ENCODE measurements around the gene PAPSS2.

Gene PAPSS2

DNA sequence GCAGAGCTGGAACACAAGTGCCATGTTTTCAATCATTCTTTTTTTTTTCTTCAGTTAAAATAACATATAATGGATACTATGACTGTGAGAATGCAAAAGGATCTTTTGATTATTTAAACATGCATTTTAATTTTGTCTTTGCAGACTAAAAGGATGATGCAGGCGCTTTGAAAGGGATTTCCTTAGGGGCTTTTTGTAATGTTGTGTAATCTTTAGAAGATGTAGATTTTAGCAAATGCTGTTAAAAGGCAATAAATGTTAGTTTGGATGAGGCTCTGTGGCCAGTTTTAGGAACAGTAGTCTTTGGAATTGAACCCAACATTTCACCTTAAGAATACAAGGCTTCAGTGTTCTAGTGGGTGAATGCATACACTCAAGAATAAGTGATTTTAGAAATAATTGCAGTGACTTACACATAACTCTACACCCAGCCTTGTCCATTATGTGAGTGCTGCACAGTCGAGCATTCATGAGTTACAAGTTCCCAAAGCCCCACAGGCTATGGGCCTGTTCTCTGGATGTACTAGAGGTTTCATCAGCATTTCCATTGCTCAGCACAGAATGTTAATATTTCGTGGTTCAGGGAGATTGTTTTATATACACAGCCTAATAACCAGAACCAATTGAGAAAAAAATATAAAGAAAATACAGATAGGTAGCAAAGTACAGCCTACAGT lies 11.6 kb downstream of the PAPSS2 start:
- no peak for DNase-seq (ENCODE audit: low spot score)

DNA sequence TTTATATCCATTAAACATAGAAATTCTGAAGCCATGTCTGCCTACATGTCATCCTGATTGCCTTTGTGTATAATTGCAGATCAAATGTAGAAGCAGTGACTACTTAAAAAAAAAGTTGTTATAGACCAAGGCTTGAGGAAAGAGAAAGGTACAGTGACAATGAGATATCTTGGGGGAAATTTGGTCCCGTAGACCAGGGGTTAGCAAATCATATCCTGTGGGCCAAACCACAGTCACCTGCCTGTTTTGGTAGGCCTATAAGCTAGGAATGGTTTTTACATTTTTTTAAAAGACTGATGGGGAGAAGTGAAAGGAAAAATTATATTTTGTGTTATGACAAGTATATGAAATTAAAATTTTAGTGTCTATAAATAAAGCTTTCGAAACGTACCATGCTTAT lies 12.9 kb downstream of the PAPSS2 start:
- no peak for DNase-seq (ENCODE audit: low spot score)

DNA sequence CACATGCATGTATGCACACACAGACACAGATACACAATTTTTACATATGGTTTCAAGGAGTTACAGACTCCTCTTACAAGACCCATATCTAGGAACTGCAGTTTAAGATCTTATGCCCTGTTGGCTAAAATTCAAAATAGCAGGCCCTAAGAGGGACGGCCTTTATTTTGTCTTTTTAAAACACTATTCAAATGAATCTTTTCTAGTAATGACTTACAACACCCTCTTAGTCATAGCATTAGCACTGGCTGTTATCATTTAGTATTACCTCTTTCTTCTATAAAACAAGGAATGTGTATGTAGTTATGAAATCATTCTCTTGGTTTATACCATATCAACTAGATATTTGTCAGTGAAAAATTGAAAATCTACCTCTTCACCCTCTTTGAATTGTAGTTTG lies 15.3 kb downstream of the PAPSS2 start:
- DNase-seq (ENCODE audit: low spot score) = no peak

DNA sequence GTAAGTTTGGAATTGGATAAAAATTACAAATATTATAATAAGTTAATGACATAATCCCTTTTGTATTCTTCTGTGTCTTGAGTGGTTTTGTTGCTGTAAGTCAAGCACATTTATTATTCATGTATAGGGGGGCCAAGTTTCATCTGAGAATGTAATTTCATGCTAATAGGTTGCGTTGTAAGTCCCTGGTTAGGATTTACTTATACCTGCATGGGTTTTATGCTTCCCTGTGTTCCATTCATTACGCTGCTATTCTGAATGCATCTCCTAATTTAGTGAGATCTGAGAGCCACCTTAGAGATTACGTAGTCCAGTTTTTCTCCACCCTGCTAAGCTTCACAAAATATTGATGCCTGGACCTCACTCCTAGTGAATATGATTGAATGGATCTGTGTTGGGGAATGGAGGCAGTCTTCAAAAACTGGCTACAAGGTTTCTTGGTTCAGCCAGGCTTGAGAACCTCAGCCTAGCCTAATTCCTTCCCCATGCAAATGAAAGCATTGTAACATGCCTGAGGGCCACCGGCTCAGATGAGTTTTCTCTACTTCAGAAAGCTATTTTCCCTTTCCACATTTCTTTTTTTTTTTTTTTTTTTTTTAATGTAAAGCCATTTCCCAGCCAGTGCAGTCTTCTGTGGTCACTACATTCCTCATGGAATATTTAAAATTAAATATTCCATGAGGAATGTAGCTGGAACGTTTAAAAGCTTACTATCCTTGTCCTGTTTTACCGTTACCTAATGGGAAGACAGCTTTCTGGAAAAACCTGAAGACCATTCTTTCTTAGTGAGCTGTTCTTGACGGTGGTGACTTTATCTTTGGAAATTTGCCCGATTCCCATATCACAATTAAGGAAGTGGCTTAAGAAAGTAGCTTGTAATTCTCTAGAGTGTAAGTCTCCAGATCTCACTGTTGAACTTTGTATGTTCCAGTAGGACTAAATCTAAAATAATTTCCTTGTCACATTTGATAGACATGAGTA lies 16.0 kb downstream of the PAPSS2 start:
- DNase-seq (ENCODE audit: low spot score) = no peak

DNA sequence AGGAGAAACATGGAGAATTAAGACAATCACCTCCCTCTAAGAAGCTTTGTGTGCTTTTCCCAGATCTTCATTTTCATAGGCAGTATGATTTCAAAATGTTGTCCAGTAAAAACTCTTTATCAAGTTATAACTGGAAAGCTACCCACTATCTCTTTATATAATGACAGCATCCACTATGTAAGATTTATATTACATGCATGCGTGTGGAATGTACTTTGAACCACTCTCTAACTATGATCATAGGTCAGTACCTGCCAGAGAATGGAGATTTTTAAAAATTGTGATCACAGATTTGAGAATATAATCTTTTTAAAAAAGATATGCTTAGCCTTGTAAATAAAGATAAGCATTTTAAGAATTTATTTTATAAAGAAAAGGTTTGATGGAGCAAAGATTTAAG lies 17.9 kb downstream of the PAPSS2 start:
- DNase-seq (ENCODE audit: low spot score) = no peak

DNA sequence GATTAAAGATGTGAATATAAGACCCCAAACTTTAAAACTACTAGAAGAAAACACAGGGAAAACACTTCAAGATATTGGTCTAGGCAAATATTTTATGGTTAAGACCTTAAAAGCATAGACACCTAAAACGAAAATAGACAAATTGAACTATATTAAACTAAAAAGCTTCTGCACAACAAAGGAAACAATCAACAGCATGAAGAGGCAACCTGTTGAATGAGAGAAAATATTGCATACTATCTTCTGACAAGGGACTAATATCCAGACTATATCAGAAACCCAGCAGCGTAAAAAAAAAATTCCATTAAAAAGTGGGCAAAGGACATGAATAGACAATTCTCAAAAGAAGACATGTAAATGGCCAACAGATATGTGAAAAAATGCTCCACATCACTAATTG lies 18.6 kb downstream of the PAPSS2 start:
- DNase-seq (ENCODE audit: low spot score) = no peak

DNA sequence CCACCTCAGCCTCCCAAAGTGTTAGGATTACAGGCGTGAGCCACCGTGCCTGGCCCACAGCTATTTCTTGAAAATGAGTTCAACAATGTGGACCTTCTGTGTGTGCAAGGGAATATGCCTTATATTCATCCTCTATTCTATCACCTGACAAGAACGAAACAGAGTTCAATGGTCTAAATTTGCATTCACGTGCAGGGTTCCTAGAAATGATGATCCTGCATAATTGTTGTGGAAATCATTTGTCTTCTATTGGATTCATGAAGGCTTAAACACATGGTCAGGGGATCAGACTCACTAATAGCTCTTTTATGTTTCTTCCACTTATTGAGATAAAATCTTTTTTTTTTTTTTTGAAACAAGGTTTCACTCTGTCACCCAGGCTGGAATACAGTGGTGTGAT lies 23.7 kb downstream of the PAPSS2 start:
- no peak for DNase-seq (ENCODE audit: low spot score)

DNA sequence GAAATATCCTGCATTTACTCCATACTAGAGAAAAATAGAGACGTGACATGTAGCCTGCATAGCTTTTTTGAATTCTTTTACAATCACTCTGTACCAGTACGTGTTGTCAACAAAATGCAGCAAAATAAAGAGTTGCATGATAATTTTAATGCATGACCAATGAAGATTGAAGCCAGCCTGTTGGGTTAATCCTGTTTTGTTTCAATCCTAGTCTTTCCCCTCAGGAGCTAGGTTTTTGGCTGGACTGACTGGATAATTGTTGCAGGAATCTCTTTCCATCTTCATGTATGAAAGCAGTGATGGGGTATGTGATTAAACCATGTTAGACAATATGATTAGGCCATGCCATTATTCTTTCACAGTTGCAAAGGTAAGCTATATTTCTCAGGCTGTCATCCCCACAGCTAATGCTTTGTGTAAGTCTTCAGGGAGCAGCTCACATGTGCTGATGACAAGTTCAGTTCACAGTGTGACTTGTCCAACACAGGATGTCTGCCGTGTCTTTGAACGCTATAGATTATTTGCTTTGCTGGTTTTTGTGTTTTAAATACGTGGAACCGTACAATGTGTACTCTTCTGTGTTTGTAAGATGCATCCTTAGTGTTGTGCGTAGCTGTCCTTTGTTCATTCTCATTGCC lies 24.4 kb downstream of the PAPSS2 start:
- no peak for DNase-seq (ENCODE audit: low spot score)

DNA sequence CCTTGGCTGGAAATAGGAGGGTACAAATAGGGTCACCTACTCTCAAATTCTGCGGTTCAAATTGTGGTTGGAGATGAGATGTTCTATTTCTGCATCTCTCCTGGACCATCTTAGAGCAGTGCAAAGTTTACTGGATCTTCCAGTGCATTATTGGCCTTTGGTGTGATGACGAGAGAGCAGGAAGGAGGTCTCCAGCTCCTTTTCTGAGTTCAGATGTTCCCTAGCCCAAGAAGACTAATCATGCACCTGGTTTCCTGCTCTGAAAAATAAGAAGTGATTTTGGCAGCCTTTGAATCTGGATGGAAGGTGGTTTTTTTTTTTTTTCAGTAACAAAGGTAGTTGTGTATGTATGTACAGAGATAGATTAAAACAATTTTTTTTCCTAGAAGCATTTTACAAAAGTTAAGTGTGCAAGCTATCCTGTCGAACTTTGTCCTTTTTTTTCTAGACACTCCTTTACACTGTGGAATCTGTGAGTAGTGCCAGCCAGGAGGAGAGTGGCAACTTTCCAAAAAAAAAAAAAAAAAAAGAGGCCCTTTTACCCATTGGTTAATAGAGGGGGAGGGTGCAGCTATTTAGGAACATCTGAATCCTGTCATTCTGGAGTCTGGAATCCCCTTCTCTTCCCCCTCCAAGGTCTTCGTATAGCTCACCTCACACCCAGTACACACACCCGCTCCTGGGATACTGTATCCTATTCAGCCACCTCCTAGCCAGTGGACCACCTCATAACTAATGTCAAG lies 26.3 kb downstream of the PAPSS2 start:
- no peak for DNase-seq (ENCODE audit: low spot score)

DNA sequence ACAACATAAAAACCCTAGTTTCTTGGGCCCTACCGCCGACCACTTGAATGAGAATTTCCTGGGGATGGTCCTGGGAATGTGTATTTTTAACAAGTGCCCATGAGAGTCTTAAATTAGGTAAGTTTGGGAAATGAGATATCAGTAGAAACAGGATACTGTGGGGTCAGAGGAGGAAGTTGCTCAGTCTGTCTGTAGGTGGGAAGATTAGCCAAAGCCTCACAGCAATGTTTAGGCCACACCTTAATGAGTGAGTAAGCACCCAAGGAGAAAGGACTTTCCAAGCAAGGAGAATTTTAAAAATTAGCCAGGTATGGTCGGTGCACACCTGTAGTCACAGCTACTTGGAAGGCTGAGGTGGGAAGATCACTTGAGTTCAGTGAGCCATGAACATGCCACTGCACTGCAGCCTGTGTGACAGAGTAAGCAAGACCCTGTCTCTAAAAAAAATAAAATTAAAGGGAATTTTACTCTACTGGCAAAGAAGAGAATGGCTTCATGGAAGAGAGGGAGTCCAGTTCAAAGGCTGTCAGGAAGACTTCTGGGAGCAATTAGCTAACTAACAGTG lies 31.9 kb downstream of the PAPSS2 start:
- no peak for DNase-seq (ENCODE audit: low spot score)

DNA sequence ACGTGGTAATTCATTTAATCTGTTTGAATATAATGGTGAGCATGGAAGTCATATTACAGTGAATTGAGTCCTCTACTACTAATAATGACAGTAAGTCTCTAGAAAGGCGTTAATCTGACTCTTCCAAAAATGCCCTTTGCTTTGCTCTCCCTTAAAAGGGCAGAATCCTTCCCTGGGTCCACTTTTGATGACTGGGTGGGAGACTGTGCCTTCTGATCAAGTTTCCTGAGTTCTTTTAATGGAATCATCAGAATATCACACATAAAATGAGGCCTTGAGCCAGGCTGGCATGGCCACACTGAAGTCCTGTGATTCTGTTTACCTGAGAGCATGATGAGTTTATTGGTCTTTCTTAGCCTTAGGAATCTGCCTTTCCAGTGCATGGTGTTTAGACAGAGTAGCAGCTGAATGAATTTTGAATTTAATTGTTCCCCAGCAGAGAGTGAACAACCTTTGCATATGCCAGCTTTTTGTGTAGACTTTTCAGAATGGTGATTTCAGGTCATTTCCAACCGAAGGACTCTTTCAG lies 33.3 kb downstream of the PAPSS2 start:
- no peak for DNase-seq (ENCODE audit: low spot score)

DNA sequence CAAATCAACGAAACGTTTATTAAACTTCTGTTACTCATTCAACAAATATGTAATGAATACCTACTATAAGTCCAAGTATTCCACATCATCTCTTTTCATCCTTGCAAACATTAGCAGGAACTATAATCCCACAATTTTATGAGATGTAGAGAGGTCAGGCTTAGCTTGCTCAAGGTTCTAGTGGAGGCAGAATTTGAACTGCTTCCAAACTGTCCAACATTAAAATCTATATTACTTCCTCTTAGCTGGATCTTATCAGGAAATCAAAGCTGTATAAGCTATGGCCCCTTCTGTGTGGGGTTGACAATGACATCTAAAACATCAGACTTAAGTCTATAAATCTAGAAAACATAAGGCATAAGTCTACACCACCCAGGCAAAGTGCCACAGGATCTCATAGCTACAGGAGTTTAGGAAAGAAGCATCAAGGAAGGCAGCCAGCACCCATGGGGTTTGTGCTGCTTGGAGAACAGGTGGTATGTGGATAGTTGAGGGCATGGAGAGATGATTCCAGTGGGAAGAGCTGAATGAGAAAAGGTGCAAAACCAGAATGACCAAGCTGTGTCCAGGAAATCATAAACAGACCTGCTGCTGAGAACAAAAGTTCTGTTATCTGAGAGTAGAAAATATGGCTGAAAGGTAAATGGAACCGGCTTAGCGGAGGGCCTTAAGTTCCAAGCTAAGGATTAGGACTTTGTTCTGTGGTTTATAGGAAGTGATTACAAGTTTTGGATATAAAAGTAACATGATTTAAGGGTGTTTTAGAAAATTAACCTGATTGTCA lies 34.5 kb downstream of the PAPSS2 start:
- no peak for DNase-seq (ENCODE audit: low spot score)

DNA sequence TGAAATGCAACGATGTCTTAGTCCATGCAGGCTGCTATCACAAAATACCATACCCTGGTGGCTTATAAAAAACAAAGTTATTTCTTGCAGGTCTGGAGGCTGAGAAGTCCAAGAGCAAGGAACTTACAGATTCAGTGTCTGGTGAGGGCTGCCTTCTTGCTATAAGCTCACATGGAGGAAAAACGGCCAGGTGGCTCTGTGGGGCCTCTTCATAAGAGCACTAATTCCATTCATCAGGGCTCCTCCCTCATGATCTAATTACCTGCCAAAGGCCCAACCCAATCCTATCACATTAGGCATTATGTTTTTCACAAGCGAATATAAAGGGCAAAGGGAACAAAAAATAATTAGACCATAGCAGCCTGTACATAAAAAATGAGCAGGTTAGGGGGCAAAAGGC lies 35.4 kb downstream of the PAPSS2 start:
- DNase-seq (ENCODE audit: low spot score) = no peak

DNA sequence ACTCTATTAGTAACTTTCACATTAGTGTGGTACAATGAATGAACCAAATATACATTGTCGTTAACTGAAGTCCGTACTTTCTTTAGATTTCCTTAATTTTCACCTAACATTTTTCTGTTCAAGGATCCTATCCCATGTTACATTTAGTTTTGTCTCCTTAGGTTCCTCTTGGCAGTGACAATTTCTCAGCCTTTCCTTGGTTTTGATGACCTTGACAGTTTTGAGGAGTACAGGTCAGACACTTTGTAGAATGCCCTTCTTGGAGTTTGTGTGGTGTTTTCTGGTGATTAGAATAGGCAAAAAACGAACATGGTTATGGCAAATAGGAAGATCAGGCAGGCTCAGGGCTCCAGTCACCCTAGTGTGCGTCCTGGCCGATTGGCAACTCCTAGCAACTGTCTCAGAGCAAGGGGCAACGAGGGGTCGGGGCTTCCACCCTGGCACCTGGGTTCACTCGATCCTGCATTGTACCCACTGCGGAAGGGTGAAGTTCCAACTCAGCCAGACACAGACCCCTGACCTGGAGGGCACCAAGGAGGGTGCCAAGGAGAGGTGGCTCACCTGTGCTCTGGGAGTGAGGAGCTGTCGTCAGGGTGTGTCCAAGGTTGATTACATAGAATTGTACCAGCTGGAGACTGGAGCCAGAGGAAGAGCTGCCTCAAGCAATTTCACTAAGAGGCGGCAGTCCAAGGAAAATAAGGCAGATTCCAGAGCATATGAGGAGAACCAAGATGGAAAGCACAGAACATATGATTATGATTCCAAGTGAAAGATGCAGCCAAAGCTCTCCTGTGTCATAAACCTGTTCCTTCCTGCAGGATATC lies 37.5 kb downstream of the PAPSS2 start:
- DNase-seq (ENCODE audit: low spot score) = no peak

DNA sequence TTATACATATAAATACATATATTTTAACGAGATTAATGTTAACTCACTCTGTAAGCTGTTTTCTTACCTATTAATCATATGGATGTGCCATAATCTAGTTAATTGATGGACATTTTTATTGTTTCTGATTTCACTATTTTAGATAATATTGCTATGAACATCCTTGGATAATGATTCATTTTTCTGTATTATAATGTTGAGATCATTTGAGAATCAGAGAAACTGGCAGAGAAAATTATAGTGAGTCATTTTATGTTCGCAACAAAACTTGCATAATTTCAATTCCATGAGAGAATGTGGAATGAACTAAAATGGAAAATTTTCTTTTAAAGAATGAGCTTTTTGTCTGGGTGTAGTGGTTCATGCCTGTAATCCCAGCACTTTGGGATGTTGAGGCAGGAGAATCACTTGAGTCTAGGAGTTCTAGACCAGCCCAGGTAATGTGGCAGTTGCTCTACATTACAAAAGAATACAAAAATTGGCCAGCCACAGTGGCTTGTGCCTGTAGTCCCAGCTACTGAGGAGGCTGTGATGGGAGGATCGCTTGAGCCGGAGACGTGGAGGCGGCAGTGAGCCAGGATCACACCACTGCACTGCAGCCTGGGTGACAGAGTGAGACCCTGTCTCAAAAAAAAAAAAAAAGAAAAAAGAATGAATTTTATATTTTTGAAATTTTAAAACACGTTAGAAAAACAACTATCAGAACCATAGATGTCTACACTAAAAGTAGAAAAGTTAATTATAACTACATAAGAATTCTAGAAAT lies 40.5 kb downstream of the PAPSS2 start:
- DNase-seq (ENCODE audit: low spot score) = no peak

DNA sequence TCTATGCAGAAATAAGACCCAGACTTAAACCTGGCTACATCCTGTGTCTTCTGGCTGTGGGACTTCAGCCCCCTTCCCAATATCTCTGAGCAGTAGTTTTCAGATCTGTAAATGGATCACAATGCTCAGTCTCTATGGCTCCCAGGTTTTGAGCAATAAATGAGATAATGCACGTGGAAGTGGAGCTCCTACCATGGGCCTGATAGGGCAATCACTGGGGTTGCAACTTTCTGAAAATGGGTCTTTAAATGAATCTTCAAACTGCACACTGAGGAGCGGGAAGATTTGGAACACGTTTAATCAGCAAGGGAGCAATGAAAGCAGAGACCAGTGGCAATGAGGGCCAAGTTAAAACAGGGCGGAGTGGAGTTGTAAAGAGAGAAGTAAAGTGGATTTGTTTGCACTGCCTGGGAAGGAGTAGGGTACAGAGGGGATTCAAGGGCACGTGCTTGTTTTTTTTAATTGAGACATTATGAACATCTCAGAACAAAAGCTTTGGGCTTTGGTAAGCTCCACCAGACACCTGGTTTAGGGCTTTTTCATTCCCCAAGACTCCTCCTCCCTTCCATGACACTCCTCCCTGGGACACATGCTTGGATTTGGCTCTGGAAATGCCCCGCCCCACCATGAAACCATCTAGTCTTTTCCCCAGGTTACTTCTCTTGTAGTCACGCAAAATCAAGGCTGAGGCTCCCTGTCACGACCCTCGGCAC lies 42.7 kb downstream of the PAPSS2 start:
- no peak for DNase-seq (ENCODE audit: low spot score)

DNA sequence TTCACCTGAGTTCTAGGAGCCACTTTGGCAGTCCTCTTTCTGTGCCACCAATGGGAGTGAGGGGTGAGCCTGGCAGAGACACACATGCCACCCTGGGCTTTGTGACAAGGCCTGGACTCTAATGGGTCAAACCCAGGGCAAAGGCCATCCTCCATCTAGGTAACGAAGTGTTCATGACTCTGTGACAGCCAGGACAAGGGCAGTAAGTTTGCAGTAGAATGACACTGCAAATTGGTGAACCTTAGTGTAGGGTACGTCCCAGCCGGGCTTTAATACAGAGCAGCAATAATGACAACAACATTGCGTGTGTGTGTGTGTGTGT lies 43.3 kb downstream of the PAPSS2 start:
- no peak for DNase-seq (ENCODE audit: low spot score)

DNA sequence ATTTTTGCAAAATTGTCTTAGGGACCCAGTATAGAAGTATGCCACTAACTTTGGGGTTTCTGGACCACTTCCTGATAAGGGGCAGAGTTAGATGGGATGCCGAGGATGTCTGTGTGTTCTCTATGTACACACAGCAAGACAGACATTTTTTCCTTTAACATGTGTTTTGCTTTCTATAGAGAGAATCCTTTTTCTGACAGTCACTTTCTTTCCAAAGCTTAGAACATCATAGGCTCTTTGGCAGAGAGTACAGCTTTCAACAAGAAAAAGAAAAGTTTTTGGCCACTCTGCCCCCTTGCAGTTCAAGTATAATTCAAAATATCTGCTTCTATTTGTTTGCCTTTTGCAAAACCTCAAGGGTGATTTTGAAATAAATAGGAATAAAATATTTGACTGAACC lies 44.1 kb downstream of the PAPSS2 start:
- DNase-seq (ENCODE audit: low spot score) = no peak

DNA sequence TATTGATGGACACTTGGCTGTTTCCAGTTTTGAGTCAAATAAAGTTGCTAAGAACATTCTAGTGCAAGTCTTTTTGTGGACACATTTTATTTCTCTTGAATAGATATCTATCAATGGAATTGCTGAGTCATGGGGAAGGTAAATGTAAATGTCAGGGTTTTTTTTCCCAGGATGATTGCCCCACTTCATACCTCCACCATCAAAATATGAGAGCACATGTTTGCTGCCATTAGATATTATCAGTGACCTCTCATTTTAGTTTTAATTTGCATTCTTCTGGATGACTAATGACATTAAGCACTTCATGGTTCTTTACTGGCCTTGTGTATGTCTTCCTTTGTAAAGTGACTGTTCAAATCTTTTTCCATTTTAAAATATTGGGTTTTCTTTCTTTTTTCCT lies 45.7 kb downstream of the PAPSS2 start:
- no peak for DNase-seq (ENCODE audit: low spot score)

Data from activated CD4-positive, alpha-beta T cell treated with anti-CD3 and anti-CD28 coated beads, Interleukin-2, Interleukin-4, amounts not matched to agents 100 ng/mL and 50 ng/mL, durations not matched to agents 16 hours and 8 hours (primary cell).